KOPT-K1 (cell line): Measurements from ENCODE around the gene SKOR1.
A peak's percentile ranks its signal among the peaks of the same experiment; 100 is the strongest.

Experiments used
- H3K27ac ChIP-seq: fragments of 200-600 bp; sonication (generic); 2 replicates; pipeline ENCODE4 v1.5.1; 2016; ENCODE audit warnings: antibody characterized with exemption, mild to moderate bottlenecking, low read depth, low read length; ENCODE audit not compliant: poor library complexity, severe bottlenecking
- H3K36me3 ChIP-seq: fragments of 200-600 bp; sonication (generic); 2 replicates; pipeline ENCODE4 v1.5.1; 2017; ENCODE audit warnings: antibody characterized with exemption, mild to moderate bottlenecking, low read length, moderate library complexity; ENCODE audit not compliant: insufficient read depth
- H3K9me3 ChIP-seq: fragments of 200-600 bp; sonication (generic); 2 replicates; pipeline ENCODE4 v1.5.1; 2017; ENCODE audit warnings: antibody characterized with exemption, low read length, mild to moderate bottlenecking; ENCODE audit not compliant: insufficient read depth, poor library complexity, severe bottlenecking

The SKOR1 gene

GRCh38 chr15:67831363-67831762 is 6.1 kb downstream of the SKOR1 start:
- H3K9me3 ChIP-seq: peaks cover 23% of the 10 kb centered on the region
- no peaks in the 10 kb centered on the region for H3K36me3 ChIP-seq
- no peak overlapping the region for H3K27ac ChIP-seq

- H3K9me3 ChIP-seq: peaks cover 19% of the 10 kb centered on the region
- no peak overlapping the region for H3K27ac ChIP-seq
- no peaks in the 10 kb centered on the region for H3K36me3 ChIP-seq
Observed at GRCh38 chr15:67832031-67832551, 6.8 kb downstream of the SKOR1 start.

- Histone ChIP-seq H3K9me3 (peaks cover 9% of the 10 kb centered on the region), H3K36me3 (no peaks in the 10 kb centered on the region), H3K27ac (no peak overlapping the region)
Observed at GRCh38 chr15:67832897-67833709, 7.8 kb downstream of the SKOR1 start.

GRCh38 chr15:67833710-67834511 is 8.6 kb downstream of the SKOR1 start:
- peaks cover under 1% of the 10 kb centered on the region for H3K9me3 ChIP-seq
- no peaks in the 10 kb centered on the region for H3K36me3 ChIP-seq
- H3K27ac ChIP-seq: no peak overlapping the region

- Histone ChIP-seq H3K27ac (no peak overlapping the region), H3K9me3 (no peaks in the 10 kb centered on the region), H3K36me3 (no peaks in the 10 kb centered on the region)
Observed at GRCh38 chr15:67834581-67835296, 9.4 kb downstream of the SKOR1 start.

GRCh38 chr15:67835297-67836133 is 10.2 kb downstream of the SKOR1 start:
- H3K9me3 ChIP-seq: no peaks in the 10 kb centered on the region
- H3K36me3 ChIP-seq: no peaks in the 10 kb centered on the region
- peak overlapping the region; percentile 36 for H3K27ac ChIP-seq

- H3K27ac ChIP-seq: peak overlapping the region; percentile 36
Observed at GRCh38 chr15:67836134-67836455, 10.8 kb downstream of the SKOR1 start.

GRCh38 chr15:67836477-67836876 is 11.2 kb downstream of the SKOR1 start:
- Histone ChIP-seq H3K36me3 (no peaks in the 10 kb centered on the region), H3K9me3 (no peaks in the 10 kb centered on the region), H3K27ac (no peak overlapping the region)

More at GRCh38 chr15:67836134-67836455, 10.8 kb downstream of the SKOR1 start:
- H3K36me3 ChIP-seq: no peaks in the 10 kb centered on the region
- no peaks in the 10 kb centered on the region for H3K9me3 ChIP-seq

GRCh38 chr15:67836955-67837354 is 11.6 kb downstream of the SKOR1 start:
- no peak overlapping the region for H3K27ac ChIP-seq
- H3K36me3 ChIP-seq: no peaks in the 10 kb centered on the region
- H3K9me3 ChIP-seq: no peaks in the 10 kb centered on the region

GRCh38 chr15:67838789-67839332 is 13.6 kb downstream of the SKOR1 start:
- no peaks in the 10 kb centered on the region for H3K36me3 ChIP-seq
- H3K27ac ChIP-seq: peak overlapping the region; percentile 93
- H3K9me3 ChIP-seq: no peaks in the 10 kb centered on the region

GRCh38 chr15:67839499-67839928 is 14.2 kb downstream of the SKOR1 start:
- H3K9me3 ChIP-seq: no peaks in the 10 kb centered on the region
- no peaks in the 10 kb centered on the region for H3K36me3 ChIP-seq
- peak overlapping the region; percentile 93 for H3K27ac ChIP-seq

- peak within 1 kb of the TSS; percentile 93 for H3K27ac ChIP-seq
- H3K36me3 ChIP-seq: no peaks in the 10 kb centered on the region
- no peaks in the 10 kb centered on the region for H3K9me3 ChIP-seq
Observed at GRCh38 chr15:67839929-67840748, 14.8 kb downstream of the SKOR1 start, which contains the start of gene RNU6-1. RNU6-1 (minus strand) TSS chr15:67840045.

GRCh38 chr15:67840749-67841512 is 15.6 kb downstream of the SKOR1 start:
- H3K36me3 ChIP-seq: no peaks in the 10 kb centered on the region
- H3K27ac ChIP-seq: peak overlapping the region; percentile 93
- no peaks in the 10 kb centered on the region for H3K9me3 ChIP-seq
